Body of pancreas (tissue), 4 donors: Measurements from ENCODE around the gene SAMD5.

ENCODE experiments used
- POLR2A ChIP-seq, 3 donors: fragments of 450-650 bp; IDR thresholded peaks; one replicate each; pipeline ENCODE4 v1.6.1; 2016; ENCODE audit warnings: antibody characterized with exemption in 3 of 3, mild to moderate bottlenecking in 2 of 3
- TF ChIP-seq, protein P1 (sequence below), 7 experiments: fragments of 450-650 bp in 4 of 7; fragments of 200-600 bp in 3 of 7; sonication (generic) in 3 of 7; IDR thresholded peaks; one replicate each; pipeline ENCODE4 v1.5.1; 2016 to 2019; ENCODE audit warnings: antibody characterized with exemption in 7 of 7

DNA sequence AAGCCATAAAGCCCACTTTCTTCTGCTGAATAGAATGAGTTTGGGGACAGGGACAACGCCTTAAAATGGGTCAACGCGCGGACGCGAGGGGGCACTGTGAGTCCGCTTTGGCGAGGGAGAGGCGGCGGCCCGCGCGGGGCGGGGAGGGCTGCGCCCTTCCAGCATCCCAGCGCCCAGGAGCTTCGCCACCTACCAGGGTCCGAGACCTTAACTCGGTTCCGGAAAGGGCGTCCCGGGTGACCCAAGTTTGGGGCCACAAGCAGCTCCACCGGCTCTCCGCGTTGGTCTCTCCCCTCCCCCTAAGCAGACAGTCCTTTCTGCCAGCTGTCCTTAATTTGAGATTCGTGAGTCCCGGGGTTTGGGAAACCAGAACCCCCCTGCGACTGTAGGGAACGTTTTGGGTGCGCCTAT is 1.8 kb upstream of the SAMD5 start:
- TF ChIP-seq POLR2A (IDR thresholded peaks at IDR 0.05): no peak
- TF ChIP-seq, protein P1, sequence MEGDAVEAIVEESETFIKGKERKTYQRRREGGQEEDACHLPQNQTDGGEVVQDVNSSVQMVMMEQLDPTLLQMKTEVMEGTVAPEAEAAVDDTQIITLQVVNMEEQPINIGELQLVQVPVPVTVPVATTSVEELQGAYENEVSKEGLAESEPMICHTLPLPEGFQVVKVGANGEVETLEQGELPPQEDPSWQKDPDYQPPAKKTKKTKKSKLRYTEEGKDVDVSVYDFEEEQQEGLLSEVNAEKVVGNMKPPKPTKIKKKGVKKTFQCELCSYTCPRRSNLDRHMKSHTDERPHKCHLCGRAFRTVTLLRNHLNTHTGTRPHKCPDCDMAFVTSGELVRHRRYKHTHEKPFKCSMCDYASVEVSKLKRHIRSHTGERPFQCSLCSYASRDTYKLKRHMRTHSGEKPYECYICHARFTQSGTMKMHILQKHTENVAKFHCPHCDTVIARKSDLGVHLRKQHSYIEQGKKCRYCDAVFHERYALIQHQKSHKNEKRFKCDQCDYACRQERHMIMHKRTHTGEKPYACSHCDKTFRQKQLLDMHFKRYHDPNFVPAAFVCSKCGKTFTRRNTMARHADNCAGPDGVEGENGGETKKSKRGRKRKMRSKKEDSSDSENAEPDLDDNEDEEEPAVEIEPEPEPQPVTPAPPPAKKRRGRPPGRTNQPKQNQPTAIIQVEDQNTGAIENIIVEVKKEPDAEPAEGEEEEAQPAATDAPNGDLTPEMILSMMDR (IDR thresholded peaks at IDR 0.05): peak; percentile 52 to 74 (median 65)
